SK-N-MC (cell line): ENCODE data around the gene NXPE3.

Source experiments
- EZH2 ChIP-seq: fragments of 200-600 bp; sonication (generic); IDR thresholded peaks from one replicate; pipeline ENCODE4 v1.6.1; 2017; ENCODE audit warnings: antibody characterized with exemption
- FOXP2 ChIP-seq: optimal IDR thresholded peaks from 2 replicates; pipeline ENCODE3; 2011; ENCODE audit warnings: mild to moderate bottlenecking, moderate library complexity; ENCODE audit not compliant: insufficient read depth; ENCODE audit errors: extremely low read length, control extremely low read depth
- POLR2AphosphoS5 ChIP-seq: IDR thresholded peaks from 2 replicates; pipeline ENCODE4 v1.6.1; 2012; ENCODE audit warnings: mild to moderate bottlenecking, low read depth, low read length, borderline replicate concordance

- TF ChIP-seq POLR2AphosphoS5 (no peak), EZH2 (no peak), FOXP2 (no peak)
These were observed 16.9 kb upstream of the NXPE3 start for GRCh38 chr3:101762041-101762646.
